T-helper 1 cell (primary cell): Measurements from ENCODE around the gene VSIG8.

ENCODE experiments used
- DNase-seq, 5 donors: peaks; one replicate each; pipeline ENCODE4 v3.0.0-alpha.2; 2012 to 2020

The VSIG8 gene

DNA sequence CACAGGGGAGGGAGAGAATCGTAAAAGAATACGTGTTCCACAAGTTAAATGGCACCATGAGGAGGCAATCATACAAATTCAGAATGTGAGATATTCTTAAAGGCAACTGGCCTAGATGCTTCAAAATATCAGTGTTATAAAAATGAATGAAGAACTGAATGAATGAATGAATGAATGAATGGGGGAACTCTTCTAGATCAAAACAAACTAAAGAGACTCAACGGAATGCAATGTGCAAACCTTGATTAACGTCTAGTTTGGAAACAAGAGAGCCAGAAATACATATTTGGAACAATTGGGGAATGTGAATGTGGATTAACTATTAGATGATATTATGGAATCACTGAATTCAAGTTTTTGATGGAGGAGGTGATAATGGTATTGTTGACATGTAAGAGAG lies 20.7 kb upstream of the VSIG8 start:
- no peak for DNase-seq

DNA sequence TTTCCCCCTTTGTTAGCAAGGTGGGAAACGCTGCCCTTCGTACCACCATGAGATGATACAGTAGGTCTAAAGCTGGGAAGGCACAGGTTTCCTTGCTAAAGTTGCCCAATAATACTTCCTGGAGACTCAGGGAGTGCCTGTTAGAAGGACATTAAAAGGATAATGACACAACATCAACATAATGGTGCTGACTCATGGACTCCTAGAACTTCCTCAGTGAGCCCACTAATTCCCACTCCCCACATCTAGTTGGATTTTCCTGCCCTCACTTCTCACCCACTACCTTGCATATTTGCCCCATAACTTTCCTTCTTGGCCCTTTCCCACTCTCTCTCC lies 20.0 kb upstream of the VSIG8 start:
- DNase-seq = no peak

DNA sequence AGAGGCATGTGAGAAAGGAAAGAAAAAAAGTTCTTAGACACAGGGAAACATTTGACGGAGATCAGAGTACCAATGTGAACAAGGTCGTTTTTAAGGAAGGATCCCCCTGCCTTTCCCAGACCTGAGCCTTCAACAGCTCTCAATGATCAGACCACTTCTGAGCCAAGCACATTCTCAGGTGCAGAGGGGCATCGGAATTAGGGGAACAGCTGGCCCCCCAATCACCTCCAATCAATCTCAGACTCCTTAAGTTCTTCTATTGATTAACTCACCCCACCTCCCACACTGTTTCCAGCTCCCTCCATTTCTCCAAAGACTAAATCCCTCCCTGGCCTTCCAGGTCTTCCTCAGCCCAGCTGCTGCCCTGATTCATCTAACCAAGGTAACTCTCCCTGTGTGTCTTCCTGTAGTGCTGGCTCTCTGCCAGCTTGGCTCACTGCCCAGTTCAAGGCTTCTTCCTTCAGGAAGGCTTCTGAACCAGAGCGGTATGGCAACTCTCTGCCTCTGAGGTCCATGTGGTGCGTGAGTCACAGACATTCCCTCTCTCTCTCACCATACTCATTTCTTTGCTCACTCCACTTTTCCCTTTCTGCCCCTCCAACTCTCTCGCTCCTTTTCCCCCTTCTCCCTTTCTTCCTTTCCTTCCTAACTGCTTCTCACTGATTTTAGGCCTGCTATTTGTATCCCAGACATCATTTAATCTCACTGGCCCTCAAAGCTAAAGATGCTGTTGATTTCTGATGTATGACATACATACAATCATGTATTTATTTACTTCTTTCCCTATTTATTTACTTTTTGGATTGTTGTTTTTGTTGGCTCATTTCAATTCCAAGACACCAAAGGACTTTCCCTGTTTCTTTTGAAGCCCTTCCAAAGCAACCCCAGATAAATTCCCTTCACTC lies 19.4 kb upstream of the VSIG8 start:
- peak in 3 of 5 donors; percentile 20 to 28 (median 24) for DNase-seq

DNA sequence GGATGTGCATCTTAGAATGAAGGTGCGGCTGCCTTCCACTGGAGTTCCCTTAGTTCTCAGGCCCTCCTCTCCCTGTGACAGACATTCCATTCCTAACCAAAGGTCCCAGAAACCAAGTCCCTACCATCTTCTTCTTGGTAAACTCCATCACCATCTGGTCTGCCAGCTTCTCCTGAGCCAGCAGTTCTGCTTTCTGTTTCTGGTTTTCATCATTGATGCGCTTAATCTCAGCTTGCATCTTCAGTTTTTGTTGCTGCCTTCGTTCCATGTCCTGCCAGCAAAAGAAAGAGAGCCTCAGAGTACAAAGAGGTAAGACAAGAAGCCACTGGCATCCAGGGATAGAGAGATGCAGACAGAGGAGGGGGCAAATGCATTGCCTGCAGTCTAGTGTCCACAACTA lies 18.0 kb upstream of the VSIG8 start:
- DNase-seq = no peak

DNA sequence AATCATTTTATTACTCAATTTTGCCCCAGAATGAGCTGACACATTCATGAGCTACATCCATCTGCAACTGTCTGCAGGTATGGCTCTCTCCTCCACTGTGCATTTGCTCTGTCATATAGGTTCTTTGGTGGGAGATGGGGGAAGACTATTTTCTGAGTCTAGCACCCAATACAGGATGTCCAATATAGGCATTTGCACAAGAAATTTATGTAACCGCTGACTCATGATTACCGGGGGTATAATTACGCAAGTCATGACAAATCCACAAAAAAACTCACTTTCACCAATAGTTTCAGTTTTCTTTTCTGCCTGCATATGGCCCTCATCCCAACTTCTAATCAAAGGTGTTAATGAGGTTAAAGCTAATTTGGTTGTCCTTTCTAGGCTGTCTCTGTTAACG lies 17.5 kb upstream of the VSIG8 start:
- DNase-seq = peak in 1 of 5 donors; percentile 17

DNA sequence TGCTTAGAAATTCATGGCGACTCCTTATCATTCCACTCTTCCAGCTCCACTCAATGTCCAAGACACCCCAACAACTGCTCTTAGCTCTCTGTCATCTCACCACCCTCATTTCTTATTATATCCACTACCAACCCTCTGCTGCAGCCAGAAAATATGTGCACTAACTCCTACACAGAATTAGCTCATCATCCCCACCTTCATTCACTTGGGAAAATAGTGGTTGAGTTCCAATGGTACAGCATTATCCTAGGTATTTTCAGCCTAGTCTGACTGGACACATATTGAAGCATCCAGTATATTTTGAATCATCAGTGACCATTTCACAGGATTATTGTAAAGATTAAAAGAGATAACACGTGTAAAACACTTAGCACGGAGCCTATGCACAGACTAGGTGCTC lies 16.7 kb upstream of the VSIG8 start:
- no peak for DNase-seq

DNA sequence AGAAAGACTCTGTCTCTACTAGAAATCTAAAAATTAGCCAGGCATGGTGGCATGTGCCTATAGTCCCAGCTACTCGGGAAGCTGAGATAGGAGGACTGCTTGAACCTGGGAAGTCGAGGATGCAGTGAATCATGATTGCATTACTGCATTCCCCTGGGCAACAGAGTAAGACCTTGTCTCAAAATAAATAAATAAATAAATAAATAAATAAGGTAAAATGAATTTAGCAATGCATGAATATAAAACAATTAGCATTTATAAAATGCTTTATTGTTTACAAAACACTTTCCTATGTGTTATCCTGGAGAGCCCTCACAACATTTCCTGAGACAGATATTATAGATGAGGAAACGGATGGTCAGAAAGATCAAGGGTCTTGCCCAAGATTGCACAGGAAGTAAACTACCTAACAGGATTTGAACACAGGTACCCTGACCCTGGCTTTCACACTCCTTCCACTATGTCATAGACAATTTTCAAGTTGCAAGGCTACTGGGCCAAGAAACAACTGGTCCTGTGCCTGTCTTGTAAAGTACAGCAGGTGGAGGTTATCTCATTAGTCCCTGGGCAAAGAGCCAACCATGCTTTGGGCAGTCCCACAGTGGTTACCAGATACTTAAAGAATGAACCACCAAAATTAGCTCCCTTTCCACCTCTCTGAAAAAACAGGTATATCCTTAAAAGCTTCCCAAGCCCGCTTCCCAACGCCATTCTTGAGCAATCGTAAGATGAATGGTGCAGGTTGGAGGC lies 15.4 kb upstream of the VSIG8 start:
- no peak for DNase-seq

DNA sequence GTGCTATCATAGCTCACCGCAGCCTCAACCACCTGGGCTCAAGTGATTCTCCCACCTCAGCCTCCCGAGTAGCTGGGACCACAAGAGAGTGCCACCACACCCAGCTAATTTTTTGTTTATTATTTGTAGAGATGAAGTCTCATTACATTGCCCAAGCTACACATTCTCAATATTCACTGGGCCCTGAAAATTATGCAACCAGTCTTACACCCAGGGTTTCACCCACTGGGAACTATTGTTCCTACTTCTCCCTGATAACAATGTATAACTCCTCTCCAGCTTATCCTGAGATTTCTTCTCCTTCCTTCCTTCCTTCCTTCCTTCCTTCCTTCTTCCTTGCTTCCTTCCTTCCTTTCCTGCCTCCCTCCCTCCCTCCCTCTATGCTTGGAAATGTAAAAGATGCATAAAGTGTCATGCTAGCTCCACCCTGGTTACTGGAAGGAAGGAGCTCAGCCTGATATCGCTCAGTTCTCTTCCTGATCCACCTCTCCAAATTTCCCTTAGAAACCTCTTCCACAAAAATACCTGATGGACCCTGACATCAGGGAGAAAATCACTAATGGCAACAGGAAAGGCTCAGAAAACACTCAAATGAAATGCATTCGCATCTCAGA lies 11.2 kb upstream of the VSIG8 start:
- DNase-seq = no peak

DNA sequence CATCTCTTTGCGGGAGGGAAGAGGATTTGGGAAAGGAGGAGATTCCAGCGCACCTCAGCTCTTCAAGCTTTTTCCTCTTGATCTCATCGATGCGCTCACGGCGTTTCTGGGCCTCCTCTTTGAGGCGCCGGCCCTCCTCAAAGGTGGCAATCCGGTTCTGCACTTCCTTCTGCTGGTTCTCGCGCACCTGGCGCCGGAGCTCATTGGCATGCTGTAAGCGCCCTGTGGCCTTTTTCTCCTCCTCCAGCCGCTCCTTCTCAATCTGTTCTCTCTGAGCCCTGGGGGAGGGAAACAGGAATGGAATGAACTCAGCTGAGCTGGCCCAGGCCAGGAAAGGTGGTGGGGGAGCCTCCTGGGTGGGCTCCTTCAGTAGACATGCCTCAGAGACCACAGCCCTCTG lies 10.4 kb upstream of the VSIG8 start:
- DNase-seq = no peak

DNA sequence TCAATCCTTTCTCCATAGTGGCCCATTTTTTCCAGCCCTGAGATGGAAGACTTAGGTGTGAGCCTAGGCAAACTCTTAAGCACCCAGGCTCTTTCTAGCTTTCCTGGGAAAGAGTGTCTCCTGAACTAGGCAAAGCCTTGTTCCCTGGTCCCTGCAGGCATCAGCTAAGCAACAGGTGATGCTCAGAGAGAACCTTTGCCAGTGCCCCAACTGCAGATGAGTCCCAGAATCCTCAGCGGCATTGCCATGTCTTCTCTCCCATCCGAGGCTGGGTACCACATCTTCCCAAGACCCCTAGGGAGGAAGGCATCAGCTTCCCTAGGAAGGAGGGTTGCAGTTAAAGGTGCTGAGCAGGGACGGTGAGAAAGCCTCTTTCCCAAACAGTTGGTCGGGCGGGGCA lies 8.2 kb upstream of the VSIG8 start:
- DNase-seq = no peak

DNA sequence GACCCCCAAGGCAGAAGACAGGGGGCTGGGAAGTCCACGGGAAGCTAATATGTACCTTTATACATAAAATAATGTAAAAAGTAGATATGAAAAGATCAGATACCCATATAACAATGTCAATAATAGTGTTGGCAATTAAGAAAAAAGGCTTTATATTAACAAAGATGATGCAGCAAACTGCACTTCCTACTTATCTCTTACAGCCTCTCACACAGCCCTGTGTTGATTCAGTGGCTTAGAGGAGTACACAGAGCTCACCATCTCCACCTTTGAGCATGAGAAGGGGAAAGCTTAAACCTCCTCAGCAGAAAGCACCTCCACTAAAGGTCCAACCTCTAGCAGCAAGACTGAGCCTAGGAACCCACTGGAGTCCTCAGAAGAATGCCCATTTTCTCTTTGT lies 7.2 kb upstream of the VSIG8 start:
- no peak for DNase-seq

DNA sequence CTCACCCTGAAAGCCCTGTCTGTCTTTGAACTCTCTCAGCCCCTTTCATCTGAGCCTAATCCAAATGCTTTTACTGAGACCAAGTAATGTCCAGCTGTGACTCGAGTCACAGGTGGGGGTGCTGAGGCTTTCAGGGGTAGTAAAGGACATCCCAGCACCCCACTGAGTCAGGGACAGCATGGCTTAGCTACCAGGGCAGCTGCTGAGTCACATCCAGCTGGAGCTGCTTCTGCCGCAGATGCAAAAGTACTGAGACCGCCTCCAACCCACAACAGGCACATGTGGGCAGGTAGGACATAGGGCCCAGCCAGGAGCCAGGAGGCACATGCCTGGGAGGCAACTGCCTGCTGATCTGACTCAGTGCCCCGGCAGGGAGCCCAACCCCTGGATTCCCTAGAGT lies 6.7 kb upstream of the VSIG8 start:
- DNase-seq = no peak

DNA sequence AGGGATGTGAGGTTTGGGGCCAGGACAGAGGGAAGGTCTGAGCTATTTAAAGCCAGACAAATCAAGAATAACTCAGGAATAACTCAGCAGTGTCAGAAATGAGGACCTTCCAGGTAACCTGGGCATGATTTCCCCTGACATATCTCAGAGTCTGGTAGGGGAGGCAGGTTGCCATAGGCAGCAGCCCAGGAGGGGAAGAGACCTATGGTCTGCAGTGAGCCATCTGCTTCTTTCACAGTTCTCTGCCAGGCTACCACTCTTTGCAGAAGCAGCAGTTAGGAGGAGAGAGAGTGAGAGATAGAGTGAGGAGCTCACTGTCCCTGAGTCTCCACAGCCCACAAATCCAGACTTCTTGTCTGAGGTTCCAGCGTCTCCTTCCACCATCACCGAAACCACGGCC lies 6.3 kb upstream of the VSIG8 start:
- DNase-seq = no peak

DNA sequence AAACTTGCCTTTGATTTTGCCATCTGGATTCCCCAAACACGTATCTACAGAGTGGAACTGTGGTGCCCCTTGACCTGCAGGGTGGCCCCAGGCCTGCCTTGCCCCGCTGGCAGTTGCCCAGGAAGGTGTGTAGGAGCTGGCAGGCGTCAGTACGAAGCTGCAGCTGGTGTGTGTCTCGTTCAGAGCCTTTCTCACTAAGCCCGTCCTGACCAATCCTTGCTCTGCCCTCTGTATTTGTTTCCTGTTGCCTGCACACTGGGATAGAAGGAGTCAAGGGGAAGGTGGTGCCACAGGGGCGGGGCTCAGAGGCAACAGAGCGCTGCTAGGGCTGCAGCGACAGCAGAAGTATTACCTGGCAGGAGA lies 5.2 kb upstream of the VSIG8 start:
- DNase-seq = no peak

DNA sequence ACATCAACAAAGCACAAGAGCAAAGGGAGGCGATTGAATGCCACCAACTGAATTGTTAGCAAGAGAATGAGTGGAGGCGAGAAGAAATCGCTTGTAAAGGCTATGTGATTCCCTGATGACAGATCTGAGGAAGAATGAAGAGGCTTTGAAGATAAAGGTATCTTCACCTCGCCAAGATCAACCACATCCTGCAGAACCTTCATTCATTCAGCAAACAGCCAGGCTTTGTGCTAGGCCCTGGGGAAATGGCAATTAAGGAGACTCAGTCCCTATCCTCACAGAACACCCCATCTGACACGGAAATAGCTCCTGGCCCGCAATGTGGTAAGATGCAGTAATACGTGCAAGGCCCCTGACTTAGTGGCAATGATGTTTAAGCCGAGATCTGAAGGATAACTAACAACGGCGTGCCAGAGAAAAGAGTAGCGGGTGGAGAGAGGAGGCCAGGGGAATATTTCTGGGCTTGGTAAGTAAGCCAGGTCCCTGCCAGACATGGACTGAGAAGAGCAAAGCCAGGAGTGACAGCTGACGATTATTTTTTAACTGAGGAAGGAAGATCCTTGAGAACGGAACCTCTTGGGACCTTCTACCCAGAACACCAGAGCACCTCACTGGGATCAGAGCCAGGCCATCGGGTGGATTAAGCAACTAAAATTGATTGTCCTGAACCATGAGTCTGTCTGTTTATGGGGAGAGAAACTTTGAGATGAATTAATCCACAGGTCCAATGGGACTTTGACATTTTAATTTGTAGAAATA lies 4.6 kb upstream of the VSIG8 start:
- DNase-seq = no peak

DNA sequence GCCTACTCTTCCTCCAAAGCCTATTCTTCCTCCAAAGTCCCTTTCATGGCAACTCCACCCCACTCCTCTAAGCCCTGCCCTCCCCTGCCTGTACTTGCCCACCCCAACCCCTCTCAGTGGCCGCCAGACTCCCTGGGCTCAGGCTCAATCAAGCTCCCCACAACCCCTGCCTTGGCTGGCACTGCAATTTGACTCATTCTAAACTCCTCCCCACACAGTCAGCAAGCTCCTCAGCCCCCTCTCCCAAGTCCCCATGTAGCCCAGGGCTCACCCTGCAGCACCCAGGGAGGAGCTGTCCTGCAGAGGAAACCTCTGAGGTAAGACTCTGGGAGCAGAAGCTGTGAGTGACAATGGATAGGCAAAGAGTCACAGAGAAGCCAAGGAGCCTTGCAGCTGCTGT lies 3.6 kb upstream of the VSIG8 start:
- no peak for DNase-seq

DNA sequence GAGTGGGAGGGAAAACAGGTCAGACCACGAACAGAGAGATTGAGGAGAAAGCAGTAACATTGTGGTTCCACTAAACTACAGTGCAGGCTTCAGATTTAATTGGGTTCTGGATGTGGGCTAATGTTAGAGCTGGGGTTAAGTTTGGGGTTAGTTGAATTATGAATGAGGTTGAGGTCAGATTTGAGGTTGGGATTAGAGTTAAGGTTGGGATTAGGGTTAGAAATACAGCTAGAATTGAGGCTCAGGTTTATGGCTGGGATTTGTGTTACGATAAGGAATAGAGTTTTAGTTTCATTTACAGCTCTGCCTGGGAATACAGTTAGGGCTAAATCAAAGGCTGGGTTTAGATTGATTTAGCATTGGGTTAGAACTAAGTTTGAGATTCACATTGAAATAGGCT lies 1.8 kb upstream of the VSIG8 start:
- DNase-seq = no peak

DNA sequence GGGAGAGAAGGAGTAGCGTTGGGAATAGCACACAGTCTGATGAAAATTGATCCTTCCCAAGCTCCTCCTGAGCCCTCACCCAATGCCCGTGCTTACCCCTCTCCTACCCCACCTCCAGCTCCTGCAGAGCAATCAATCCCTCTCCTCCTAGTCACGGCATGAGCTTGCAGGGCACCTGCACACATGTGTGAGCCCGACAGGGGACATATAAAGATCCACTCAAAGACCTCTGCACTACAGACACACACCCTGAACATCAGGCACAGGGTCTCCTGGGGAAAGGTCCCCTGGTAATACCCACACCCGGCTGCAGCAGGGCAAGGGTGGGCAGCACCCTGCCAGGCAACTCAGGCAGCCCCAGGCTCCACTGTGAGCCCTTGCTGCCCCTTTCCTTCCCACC lies 426 bp downstream of the VSIG8 start:
- DNase-seq = no peak

DNA sequence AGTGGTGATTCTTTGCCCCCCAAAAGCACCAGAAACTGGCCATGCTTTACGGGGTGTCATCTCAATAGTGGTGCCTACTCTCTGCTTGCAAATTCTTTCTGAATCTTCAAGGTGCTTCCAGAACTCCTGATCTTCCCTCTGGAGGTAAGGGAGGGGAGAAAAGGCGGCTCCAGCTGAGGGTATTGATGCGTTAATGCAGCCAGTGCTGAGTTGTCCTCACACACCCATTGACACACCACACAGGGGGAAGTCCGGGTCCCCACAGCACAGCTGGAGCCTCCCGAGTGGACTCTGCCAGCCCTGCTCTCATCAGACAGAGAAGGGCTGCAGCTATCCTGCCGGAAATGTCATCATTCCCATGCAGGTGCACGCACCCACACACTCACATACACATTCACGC lies 1.2 kb downstream of the VSIG8 start:
- DNase-seq = no peak

DNA sequence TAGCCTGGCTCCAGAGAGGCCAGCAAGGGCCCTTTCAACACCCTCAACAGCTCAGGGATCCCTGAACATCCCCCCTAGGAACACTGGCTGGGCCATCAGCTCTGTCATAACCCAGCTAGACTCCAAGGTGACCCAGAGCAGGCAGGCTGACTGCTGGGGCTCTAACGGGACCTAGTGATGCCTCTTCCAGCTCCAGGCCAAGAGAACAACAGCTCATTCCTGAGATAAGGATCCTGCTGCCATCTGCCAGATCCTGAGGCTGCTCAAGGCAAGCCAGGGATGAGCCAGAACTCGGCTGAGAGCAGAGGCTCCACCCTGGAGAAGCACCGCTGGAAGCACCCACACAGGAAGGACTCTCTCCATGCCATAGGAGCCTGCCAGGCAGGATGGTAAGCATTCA lies 2.0 kb downstream of the VSIG8 start:
- no peak for DNase-seq

DNA sequence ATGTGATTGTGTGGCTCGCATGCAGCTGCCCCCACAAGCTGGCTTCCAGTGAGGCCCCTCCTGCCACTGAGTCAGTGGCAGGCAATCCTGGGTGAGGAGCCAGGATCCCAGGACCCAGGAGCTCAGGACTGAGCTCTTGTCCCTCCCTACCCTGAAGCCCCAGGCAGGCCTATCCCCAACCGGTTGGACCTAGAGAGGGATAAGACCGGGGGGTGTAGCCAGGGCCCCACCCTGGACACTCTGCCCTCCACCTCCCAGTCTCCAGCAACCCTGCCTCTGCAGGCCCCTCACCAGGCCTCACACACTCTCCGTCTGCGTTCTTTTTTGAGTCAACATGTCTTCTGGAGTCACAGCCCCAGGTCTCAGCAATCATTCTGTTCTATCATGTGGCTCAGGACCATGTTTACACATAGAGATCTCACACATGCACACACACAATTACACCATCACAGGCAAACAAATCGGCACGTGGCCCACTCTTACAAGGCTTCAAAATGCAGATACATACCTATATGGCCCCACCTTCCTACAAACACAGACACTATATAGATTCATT lies 2.6 kb downstream of the VSIG8 start:
- DNase-seq = no peak

DNA sequence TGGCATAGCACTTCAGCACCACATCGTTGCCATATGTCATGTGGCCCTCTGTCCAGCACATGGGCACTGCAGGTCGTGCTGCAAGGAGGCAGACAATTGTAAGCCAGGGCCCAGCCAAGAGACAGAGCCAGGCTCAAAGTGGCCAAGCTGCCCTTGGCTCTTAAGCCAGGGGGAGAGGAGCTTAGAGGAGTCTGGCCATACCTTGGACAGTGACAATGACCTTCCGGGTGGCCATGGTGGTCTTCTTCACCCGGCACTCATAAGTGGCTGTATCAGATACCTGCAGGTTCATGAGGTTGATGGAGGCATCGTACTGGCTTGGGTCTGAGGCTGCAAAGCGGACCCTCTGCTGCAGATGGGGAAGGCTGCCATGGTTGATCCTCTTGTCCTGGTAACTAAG lies 4.6 kb downstream of the VSIG8 start:
- no peak for DNase-seq

DNA sequence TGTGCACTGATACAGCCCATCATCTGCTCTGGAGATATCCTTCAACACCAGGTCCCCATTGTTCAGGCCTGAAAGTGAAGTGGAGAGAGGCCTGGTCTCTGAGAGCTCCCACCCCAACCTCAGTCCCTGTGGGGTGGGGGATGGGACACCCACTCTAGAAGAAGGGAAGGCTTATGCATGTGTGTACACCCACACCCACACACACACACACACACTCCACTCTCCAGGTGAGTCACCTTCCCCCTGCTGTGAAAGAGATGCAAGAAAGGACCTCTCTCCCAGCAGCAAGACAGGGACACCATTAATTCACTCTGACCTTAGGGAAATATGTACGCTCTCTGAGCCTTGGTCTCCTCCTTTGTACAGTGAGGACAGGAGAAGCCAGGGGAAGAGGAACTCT lies 5.9 kb downstream of the VSIG8 start:
- no peak for DNase-seq
